GM18519 (cell line): ENCODE measurements around the gene OSBP.
"Not testable (repeated sequence)": the region's sequence is repeated elsewhere in the genome, so short reads cannot be mapped to it uniquely, and the experiment has no call there.

ENCODE experiments used
- ATAC-seq: cut with Tn5 transposase; IDR thresholded peaks from one replicate; pipeline ENCODE4 v1.9.1; 2021; ENCODE audit warnings: mild to moderate bottlenecking, moderate library complexity; ENCODE audit not compliant: unreplicated experiment, low FRiP score

Gene OSBP

GRCh38 chr11:59555601-59556114 is 59.9 kb downstream of the OSBP start:
- ATAC-seq = no peak

GRCh38 chr11:59553323-59553722 is 62.3 kb downstream of the OSBP start:
- no peak for ATAC-seq

- no peak for ATAC-seq
Measured at GRCh38 chr11:59552844-59553243, 62.7 kb downstream of the OSBP start.

DNA sequence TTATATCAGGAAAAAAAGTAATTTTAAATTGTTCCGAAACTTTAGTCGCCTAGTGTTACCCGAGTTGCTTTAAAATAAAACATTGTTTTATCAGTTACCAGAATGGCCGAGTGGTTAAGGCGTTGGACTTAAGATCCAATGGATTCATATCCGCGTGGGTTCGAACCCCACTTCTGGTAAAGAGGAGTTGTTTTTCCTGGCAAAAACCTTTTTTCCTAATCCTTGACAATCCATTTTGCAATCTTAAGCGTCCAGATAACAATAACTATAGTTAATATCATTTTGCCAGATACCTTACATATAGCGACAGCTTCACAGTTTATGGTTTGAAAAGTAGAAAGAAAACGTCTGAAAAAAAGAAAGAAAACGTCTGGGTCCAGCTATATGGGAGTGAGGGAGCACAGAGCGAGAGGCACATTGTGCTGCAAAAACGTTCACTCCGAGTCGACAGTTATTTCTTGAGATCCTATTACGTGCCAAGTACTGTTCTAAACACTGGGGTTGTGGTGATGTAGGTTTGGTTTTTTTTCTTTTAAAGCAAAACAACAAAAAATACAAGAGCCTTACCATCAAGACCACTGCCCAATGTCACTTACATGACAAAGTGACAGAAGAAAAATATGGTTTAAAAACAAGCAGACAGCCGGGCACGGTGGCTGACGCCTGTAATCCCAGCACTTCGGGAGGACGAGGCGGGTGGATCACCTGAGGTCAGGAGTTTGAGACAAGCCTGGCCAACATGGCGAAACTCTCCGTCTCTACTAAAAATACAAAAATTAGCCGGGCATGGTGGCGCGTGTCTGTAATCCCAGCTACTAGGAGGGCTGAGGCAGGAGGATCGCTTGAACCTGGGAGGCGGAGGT is 63.7 kb downstream of the OSBP start:
- ATAC-seq = no peak

GRCh38 chr11:59550842-59551658 is 64.5 kb downstream of the OSBP start:
- peak; percentile 30 for ATAC-seq

DNA sequence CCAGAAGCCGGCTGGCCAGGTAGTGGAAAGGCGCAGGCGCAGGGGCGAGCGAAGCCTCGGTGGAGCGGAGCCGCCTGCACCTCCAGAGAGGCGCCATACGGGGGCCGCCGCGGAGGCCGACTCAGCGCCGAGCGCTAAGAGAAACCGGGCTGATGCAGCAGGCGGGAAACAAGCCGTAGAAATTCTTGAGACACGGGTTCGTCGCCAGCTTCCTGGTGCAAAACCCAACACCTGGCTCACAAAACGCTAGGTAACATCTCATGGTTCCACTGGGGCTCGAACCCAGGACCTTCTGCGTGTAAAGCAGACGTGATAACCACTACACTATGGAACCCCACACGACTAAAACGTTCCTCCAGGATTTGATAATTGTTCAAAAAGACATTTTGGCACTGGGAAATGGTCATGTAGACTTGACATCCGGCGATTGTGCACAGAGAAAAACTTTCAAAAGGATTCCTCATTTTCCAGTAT is 65.2 kb downstream of the OSBP start:
- ATAC-seq = peak; percentile 80

GRCh38 chr11:59548309-59548656 is 67.3 kb downstream of the OSBP start:
- no peak for ATAC-seq

GRCh38 chr11:59547605-59548308 is 67.8 kb downstream of the OSBP start:
- not testable (repeated sequence) for ATAC-seq

GRCh38 chr11:59545179-59546020 is 70.2 kb downstream of the OSBP start:
- no peak for ATAC-seq

DNA sequence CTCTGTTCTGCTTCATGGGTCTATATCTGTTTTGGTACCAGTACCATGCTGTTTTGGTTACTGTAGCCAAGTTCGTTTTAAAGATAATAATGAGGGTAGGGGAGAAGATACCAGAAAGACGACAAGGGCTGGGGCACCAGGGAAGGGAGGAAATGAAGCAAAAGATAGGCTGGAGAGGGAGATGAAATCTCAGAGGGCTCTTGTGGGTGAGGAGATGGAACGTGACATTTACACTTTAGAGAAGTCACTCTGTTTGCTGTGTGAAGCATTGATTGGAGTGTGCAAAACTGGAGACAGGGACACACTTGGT is 70.8 kb downstream of the OSBP start:
- ATAC-seq = no peak

- not testable (repeated sequence) for ATAC-seq
Measured at GRCh38 chr11:59543713-59544112, 71.9 kb downstream of the OSBP start.

- ATAC-seq = no peak
Measured at GRCh38 chr11:59542142-59542810, 73.3 kb downstream of the OSBP start.

DNA sequence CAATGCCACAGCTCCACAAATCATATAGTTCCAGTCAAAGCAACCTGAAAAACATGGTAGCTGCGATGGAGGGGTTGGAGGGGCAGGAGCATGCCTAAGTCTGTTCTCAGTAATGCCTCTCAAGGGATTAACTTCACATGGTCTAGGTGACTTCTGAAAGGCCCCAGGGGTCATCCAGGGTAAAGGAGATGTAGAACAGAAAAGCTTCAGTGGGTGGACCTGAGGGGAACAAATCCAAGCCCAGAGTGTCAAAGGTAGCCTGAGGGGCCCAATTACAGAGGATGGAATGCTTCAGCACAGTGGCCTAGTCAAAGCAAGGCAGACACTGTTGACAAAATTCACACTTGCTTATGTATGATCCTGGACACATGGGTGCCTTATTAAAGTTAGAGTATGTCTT is 80.9 kb downstream of the OSBP start:
- ATAC-seq = no peak

GRCh38 chr11:59532620-59533019 is 83.0 kb downstream of the OSBP start:
- ATAC-seq = no peak

DNA sequence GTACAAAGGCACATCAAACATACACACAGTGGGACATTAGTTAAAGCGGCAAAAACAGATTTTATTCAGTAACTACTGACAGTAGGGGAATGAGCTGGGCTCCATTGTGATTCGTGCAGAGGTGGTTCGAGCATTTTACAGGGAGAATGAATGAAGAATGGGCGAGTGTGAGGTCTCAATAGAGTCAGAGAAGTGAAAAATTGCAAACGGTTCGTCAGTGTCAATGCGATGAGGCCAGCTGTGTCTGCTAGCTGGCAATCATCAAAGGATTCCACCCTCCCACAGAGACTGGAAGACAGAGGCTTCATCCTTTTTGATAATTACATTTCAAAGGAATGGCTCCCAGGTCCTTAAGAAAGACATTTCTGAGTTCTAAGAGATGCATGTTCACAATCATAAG is 86.9 kb downstream of the OSBP start:
- ATAC-seq = no peak
